ENCODE measurements around the gene MED10. TPM values are rescaled to one million over a fixed set of nuclear protein-coding genes. Genes with fewer than 3 reads are reported as not detected.

Gene MED10
- total and polyA plus RNA-seq, 2 donors (not counting 3 experiments of a cell fraction or from before 2014, with no cell fraction given) = 55.6 to 56.3 TPM

DNA sequence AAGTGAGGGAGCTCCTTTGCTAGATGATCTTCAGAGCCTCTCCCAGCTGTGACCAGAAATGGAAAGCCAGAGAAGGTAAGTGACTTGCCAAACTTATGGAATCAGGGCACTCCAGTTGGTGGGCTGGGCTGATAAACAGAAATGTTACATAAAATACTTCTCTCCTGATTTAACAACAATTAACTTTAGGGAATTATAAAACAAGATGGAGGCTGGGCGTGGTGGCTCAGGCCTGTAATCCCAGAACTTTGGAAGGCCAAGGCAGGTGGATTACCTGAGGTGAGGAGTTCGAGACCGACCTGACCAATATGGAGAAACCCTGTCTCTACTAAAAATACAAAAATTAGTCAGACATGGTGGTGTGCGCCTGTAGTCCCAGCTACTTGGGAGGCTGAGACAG is 899 bp upstream of the MED10 start:
- no peak overlapping the region for H3K4me3 ChIP-seq (replicated peaks in 1 of 3; ENCODE audit: insufficient read depth in 1 of 3, low read depth in 1 of 3, low read length in 3 of 3)

GRCh38 chr5:6378766-6379103 is 388 bp upstream of the MED10 start:
- DNase-seq (ENCODE audit: low read depth, low spot score) = no peak
- H3K27ac ChIP-seq (ENCODE audit: insufficient read depth, low read depth, low read length) = peak overlapping the region; percentile 7
- TSS peak; percentile 21 for BruUV-seq (replicated peaks)
- peak overlapping the region; percentile 25 for H3K9ac ChIP-seq (replicated peaks; ENCODE audit: extremely low read depth, insufficient read depth, low read length)
- no peak for FAIRE-seq
- H3K79me2 ChIP-seq (ENCODE audit: control insufficient read depth, insufficient read depth, low read length) = peaks cover 40% of the 10 kb centered on the region
- no peaks in the 10 kb centered on the region for H4K20me1 ChIP-seq (replicated peaks; ENCODE audit: control insufficient read depth, extremely low read depth, insufficient read depth, low read length)
- peaks cover 10 to 17% of the 10 kb centered on the region in 2 experiments for H3K36me3 ChIP-seq (ENCODE audit: control insufficient read depth in 2 of 2, extremely low read depth in 1 of 2, insufficient read depth in 2 of 2, low read length in 2 of 2)
- ChIA-PET POLR2A (interaction anchor here (0.6 kb wide), 1 partner anchor 67 kb away, joined by 4 read pairs; no protein-coding TSS in a partner anchor), CTCF (interaction anchor here (0.7 to 1.5 kb wide), 6 partner anchors 56 to 367 kb away, joined by 3 to 10 read pairs (median 3); partner anchors contain the start of gene UBE2QL1)
- peak overlapping the region; percentile 96 for H2AFZ ChIP-seq (ENCODE audit: low read depth, low read length)
- H3K4me3 ChIP-seq (replicated peaks in 1 of 3; ENCODE audit: insufficient read depth in 1 of 3, low read depth in 1 of 3, low read length in 3 of 3) = peak overlapping the region in 2 of 3 experiments; percentile 71 to 76
- intact Hi-C loops (cut with micrococcal nuclease) = loop anchor here (1.0 to 10.0 kb wide), 5 partner anchors 41 to 884 kb away; partner anchors contain the start of genes NSUN2 and SRD5A1
- H3K4me2 ChIP-seq (ENCODE audit: insufficient read depth, low read length) = peak overlapping the region; percentile 61
- peaks cover 22% of the 10 kb centered on the region for H3K4me1 ChIP-seq (ENCODE audit: control insufficient read depth, extremely low read depth, insufficient read depth, low read length)
- dilution Hi-C loops (cut with MboI; ENCODE audit: extremely low pct_ligation_motif_present, low sequenced_read_pairs) = no loop called here
- H3K9me1 ChIP-seq (replicated peaks; ENCODE audit: control insufficient read depth, extremely low read depth, insufficient read depth, low read length) = no peaks in the 10 kb centered on the region
- no peak for TF ChIP-seq JUN (IDR thresholded peaks at IDR 0.05; ENCODE audit: borderline replicate concordance, insufficient read depth, insufficient read length, low read depth)
- TF ChIP-seq POLR2AphosphoS5 (IDR thresholded peaks at IDR 0.05; ENCODE audit: insufficient read depth, low read depth, low read length) = no peak
- no peak for TF ChIP-seq POLR2A (IDR thresholded peaks at IDR 0.05; ENCODE audit: low read depth, low read length)
- no peak for TF ChIP-seq MYC (IDR thresholded peaks at IDR 0.05; ENCODE audit: low read depth, low read length)
- TF ChIP-seq GATA2 (IDR thresholded peaks at IDR 0.05; ENCODE audit: insufficient read depth, insufficient read length, low read depth, low read length) = no peak
- no peak for TF ChIP-seq EZH2 (IDR thresholded peaks at IDR 0.05; ENCODE audit: borderline replicate concordance, low read depth, low read length, severe bottlenecking)
- TF ChIP-seq, protein P1, sequence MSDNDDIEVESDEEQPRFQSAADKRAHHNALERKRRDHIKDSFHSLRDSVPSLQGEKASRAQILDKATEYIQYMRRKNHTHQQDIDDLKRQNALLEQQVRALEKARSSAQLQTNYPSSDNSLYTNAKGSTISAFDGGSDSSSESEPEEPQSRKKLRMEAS (IDR thresholded peaks at IDR 0.05; ENCODE audit: insufficient read depth, insufficient read length) = no peak
- TF ChIP-seq FOS (IDR thresholded peaks at IDR 0.05; ENCODE audit: borderline replicate concordance, insufficient read depth, low read length) = no peak
- no peak for TF ChIP-seq CTCF (IDR thresholded peaks at IDR 0.05; ENCODE audit: extremely low read depth in 1 of 2, insufficient read depth in 1 of 2, low read depth in 1 of 2, low read length in 2 of 2)
- H3K9me3 ChIP-seq (replicated peaks; ENCODE audit: control insufficient read depth, insufficient read depth, low read length) = no peaks in the 10 kb centered on the region
- H3K27me3 ChIP-seq (ENCODE audit: control insufficient read depth in 2 of 2, insufficient read depth in 2 of 2, low read length in 2 of 2) = peaks cover 2 to 4% of the 10 kb centered on the region in 2 experiments

More for the DNA sequence above, 899 bp upstream of the MED10 start:
- intact Hi-C loops (cut with micrococcal nuclease) = loop anchor here (2.0 to 10.0 kb wide), 3 partner anchors 206 to 884 kb away; partner anchors contain the start of genes NSUN2 and SRD5A1
- dilution Hi-C loops (cut with MboI; ENCODE audit: extremely low pct_ligation_motif_present, low sequenced_read_pairs) = no loop called here
- peak overlapping the region; percentile 96 for H2AFZ ChIP-seq (ENCODE audit: low read depth, low read length)
- DNase-seq (ENCODE audit: low read depth, low spot score) = no peak
- H3K9ac ChIP-seq (replicated peaks; ENCODE audit: extremely low read depth, insufficient read depth, low read length) = no peak overlapping the region
- H3K27me3 ChIP-seq (ENCODE audit: control insufficient read depth in 2 of 2, insufficient read depth in 2 of 2, low read length in 2 of 2) = peaks cover 2 to 6% of the 10 kb centered on the region in 2 experiments
- H3K79me2 ChIP-seq (ENCODE audit: control insufficient read depth, insufficient read depth, low read length) = peaks cover 38% of the 10 kb centered on the region
- peaks cover 18% of the 10 kb centered on the region for H3K4me1 ChIP-seq (ENCODE audit: control insufficient read depth, extremely low read depth, insufficient read depth, low read length)
- BruUV-seq (replicated peaks) = no TSS peak
- H3K4me2 ChIP-seq (ENCODE audit: insufficient read depth, low read length) = peak overlapping the region; percentile 61
- H3K27ac ChIP-seq (ENCODE audit: insufficient read depth, low read depth, low read length) = no peak overlapping the region
- H3K36me3 ChIP-seq (ENCODE audit: control insufficient read depth in 2 of 2, extremely low read depth in 1 of 2, insufficient read depth in 2 of 2, low read length in 2 of 2) = peaks cover 10 to 15% of the 10 kb centered on the region in 2 experiments
- H4K20me1 ChIP-seq (replicated peaks; ENCODE audit: control insufficient read depth, extremely low read depth, insufficient read depth, low read length) = no peaks in the 10 kb centered on the region
- TF ChIP-seq GATA2 (IDR thresholded peaks at IDR 0.05; ENCODE audit: insufficient read depth, insufficient read length, low read depth, low read length) = no peak
- no peak for TF ChIP-seq POLR2A (IDR thresholded peaks at IDR 0.05; ENCODE audit: low read depth, low read length)
- H3K9me3 ChIP-seq (replicated peaks; ENCODE audit: control insufficient read depth, insufficient read depth, low read length) = no peaks in the 10 kb centered on the region
- no peaks in the 10 kb centered on the region for H3K9me1 ChIP-seq (replicated peaks; ENCODE audit: control insufficient read depth, extremely low read depth, insufficient read depth, low read length)
- ChIA-PET POLR2A (no interaction called here), CTCF (interaction anchor here (1.3 to 1.5 kb wide), 2 partner anchors 56 to 69 kb away, joined by 5 to 10 read pairs; partner anchors contain the start of gene UBE2QL1)
- no peak for FAIRE-seq

Measured in endothelial cell of umbilical vein (primary cell).